Loucy (cell line): ENCODE measurements around the gene IGFBP4.

ENCODE experiments used
- H2AFZ ChIP-seq: fragments of 200-600 bp; sonication (generic); 2 replicates; pipeline ENCODE4 v1.6.0; 2016; ENCODE audit warnings: antibody characterized with exemption, mild to moderate bottlenecking, low read length, moderate library complexity
- H3F3A ChIP-seq: fragments of 200-600 bp; 2 replicates; pipeline ENCODE4 v1.6.0; 2016; ENCODE audit warnings: antibody characterized with exemption, low read depth, mild to moderate bottlenecking
- H3K27me3 ChIP-seq: fragments of 200-600 bp; sonication (generic); 2 replicates; pipeline ENCODE4 v1.6.1; 2014; ENCODE audit warnings: low read length, mild to moderate bottlenecking; ENCODE audit not compliant: insufficient read depth, poor library complexity, severe bottlenecking
- H3K36me3 ChIP-seq: fragments of 200-600 bp; sonication (generic); 2 replicates; pipeline ENCODE4 v1.6.1; 2016; ENCODE audit warnings: low read length; ENCODE audit not compliant: insufficient read depth
- H3K4me1 ChIP-seq: fragments of 200-600 bp; sonication (generic); 2 replicates; pipeline ENCODE4 v1.5.1; 2014; ENCODE audit warnings: low read length, mild to moderate bottlenecking; ENCODE audit not compliant: insufficient read depth, poor library complexity, severe bottlenecking
- H3K4me2 ChIP-seq: fragments of 200-600 bp; sonication (generic); 2 replicates; pipeline ENCODE4 v1.6.0; 2014; ENCODE audit warnings: antibody characterized with exemption, low read length, low read depth, mild to moderate bottlenecking; ENCODE audit not compliant: poor library complexity, severe bottlenecking
- H3K4me3 ChIP-seq: fragments of 200-600 bp; sonication (generic); 2 replicates; pipeline ENCODE4 v1.5.1; 2014; ENCODE audit warnings: low read length, mild to moderate bottlenecking, mixed read lengths; ENCODE audit not compliant: poor library complexity, severe bottlenecking
- H3K79me2 ChIP-seq: fragments of 200-600 bp; sonication (generic); 2 replicates; pipeline ENCODE4 v1.6.1; 2014; ENCODE audit warnings: low read length; ENCODE audit not compliant: insufficient read depth
- H3K9ac ChIP-seq: fragments of 200-600 bp; sonication (generic); 2 replicates; pipeline ENCODE4 v1.6.0; 2014; ENCODE audit warnings: mild to moderate bottlenecking, low read depth, low read length, moderate library complexity; ENCODE audit not compliant: poor library complexity, severe bottlenecking
- H3K9me2 ChIP-seq: fragments of 200-600 bp; sonication (generic); replicated peaks from 2 replicates; pipeline ENCODE4 v1.6.1; 2016; ENCODE audit warnings: low read depth, low read length, mixed read lengths
- H3K9me3 ChIP-seq: fragments of 200-600 bp; sonication (generic); 2 replicates; pipeline ENCODE4 v1.6.1; 2014; ENCODE audit warnings: mild to moderate bottlenecking, antibody characterized with exemption, low read length, low read depth; ENCODE audit not compliant: insufficient read depth
- H4K20me1 ChIP-seq: fragments of 200-600 bp; sonication (generic); 2 replicates; pipeline ENCODE4 v1.6.0; 2014; ENCODE audit warnings: antibody characterized with exemption, low read length, mild to moderate bottlenecking; ENCODE audit not compliant: insufficient read depth, poor library complexity, severe bottlenecking
- CTCF ChIP-seq: fragments of 200-600 bp; sonication (generic); conservative IDR thresholded peaks from 2 replicates; pipeline ENCODE4 v1.5.1; 2014; ENCODE audit warnings: mild to moderate bottlenecking, antibody characterized with exemption, low read length
- EZH2phosphoT487 ChIP-seq: fragments of 200-600 bp; IDR thresholded peaks from 2 replicates; pipeline ENCODE4 v1.6.1; 2018; ENCODE audit warnings: antibody characterized with exemption, mild to moderate bottlenecking, moderate library complexity, borderline replicate concordance

IGFBP4 gene

GRCh38 chr17:40443196-40443987, at the start of gene IGFBP4:
TSS of gene IGFBP4 (plus strand) at chr17:40443450. CDS start at chr17:40443736, 286 bp downstream.
- H3K4me2 ChIP-seq, result no peak within 1 kb of the TSS
- H3K9me2 ChIP-seq, result no peaks in the 10 kb centered on the region
- H3K4me1 ChIP-seq, result peaks cover 29% of the 10 kb centered on the region
- no peaks in the 10 kb centered on the region for H3F3A ChIP-seq
- no peaks in the 10 kb centered on the region for H3K36me3 ChIP-seq
- H3K27me3 ChIP-seq, result no peaks in the 10 kb centered on the region
- H3K4me3 ChIP-seq, result no peak within 1 kb of the TSS
- no peak for TF ChIP-seq CTCF
- TF ChIP-seq EZH2phosphoT487, result no peak
- no peaks in the 10 kb centered on the region for H3K9me3 ChIP-seq
- H3K79me2 ChIP-seq, result no peaks in the 10 kb centered on the region
- H3K9ac ChIP-seq, result peak within 1 kb of the TSS; percentile 46
- no peak within 1 kb of the TSS; the same call in 1 of the 2 replicates for H2AFZ ChIP-seq
- no peaks in the 10 kb centered on the region for H4K20me1 ChIP-seq

- H3K27me3 ChIP-seq, result no peaks in the 10 kb centered on the region
- H3K9me3 ChIP-seq, result no peaks in the 10 kb centered on the region
- peaks cover 40% of the 10 kb centered on the region for H4K20me1 ChIP-seq
- peaks cover 33% of the 10 kb centered on the region for H3K79me2 ChIP-seq
- TF ChIP-seq CTCF, result peak; percentile 76
- no peak for TF ChIP-seq EZH2phosphoT487
- peaks cover 3% of the 10 kb centered on the region for H3K4me1 ChIP-seq
- no peak overlapping the region for H3K4me2 ChIP-seq
- H3K9me2 ChIP-seq, result no peaks in the 10 kb centered on the region
- H3F3A ChIP-seq, result peaks cover 4% of the 10 kb centered on the region; the same call in 1 of the 2 replicates
- H3K4me3 ChIP-seq, result no peak overlapping the region
- no peak overlapping the region for H3K9ac ChIP-seq
- no peak overlapping the region for H2AFZ ChIP-seq
- H3K36me3 ChIP-seq, result peaks cover 99% of the 10 kb centered on the region
Measured at GRCh38 chr17:40399185-40399584, 44.1 kb upstream of the IGFBP4 start.

- peak; percentile 36 for TF ChIP-seq CTCF
- TF ChIP-seq EZH2phosphoT487, result no peak
- Histone ChIP-seq H3K9ac (no peak overlapping the region), H3K4me1 (peaks cover 3% of the 10 kb centered on the region), H3K9me3 (no peaks in the 10 kb centered on the region), H3K27me3 (no peaks in the 10 kb centered on the region), H2AFZ (no peak overlapping the region), H3K4me2 (no peak overlapping the region), H4K20me1 (peaks cover 36% of the 10 kb centered on the region), H3F3A (peaks cover 4% of the 10 kb centered on the region; the same call in 1 of the 2 replicates), H3K4me3 (no peak overlapping the region), H3K9me2 (no peaks in the 10 kb centered on the region), H3K79me2 (peaks cover 56% of the 10 kb centered on the region), H3K36me3 (peaks cover 96% of the 10 kb centered on the region)
Measured at GRCh38 chr17:40402668-40403067, 40.6 kb upstream of the IGFBP4 start.
